Measurements from ENCODE around the gene PRRC2C. TPM values are rescaled to one million over a fixed set of nuclear protein-coding genes. Genes with fewer than 3 reads are reported as not detected.

Gene PRRC2C
- polyA plus RNA-seq, 1 of the 3 experiments (the other 2 are of a cell fraction) = 39.9 TPM

DNA sequence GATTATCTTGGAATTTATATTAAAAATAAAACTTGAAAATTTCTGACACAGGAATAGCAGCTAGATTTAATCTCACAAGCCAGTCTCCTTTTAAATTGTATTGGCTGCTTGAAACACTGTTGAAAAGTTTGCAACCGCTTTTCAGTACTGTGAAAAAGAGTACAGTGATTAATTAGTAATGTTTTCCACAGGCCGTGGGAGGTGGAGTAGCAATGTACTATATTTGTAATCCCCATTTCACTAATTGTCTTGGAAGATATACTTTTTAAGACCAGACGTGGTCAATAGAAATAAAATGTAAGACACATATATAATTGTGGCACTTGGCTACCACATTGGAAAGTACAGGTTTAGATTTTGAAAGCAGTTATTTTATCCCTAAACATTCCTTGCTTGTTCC lies 95.9 kb downstream of the PRRC2C start:
- no peak overlapping the region for H3K4me3 ChIP-seq (ENCODE audit: low read depth in 2 of 2, low read length in 1 of 2)
- TF ChIP-seq ELF1 (IDR thresholded peaks at IDR 0.05) (no peak), YY1 (IDR thresholded peaks at IDR 0.05; ENCODE audit: low read depth) (no peak), TEAD4 (IDR thresholded peaks at IDR 0.05; ENCODE audit: borderline replicate concordance, insufficient read depth) (no peak), SIN3A (IDR thresholded peaks at IDR 0.05; ENCODE audit: borderline replicate concordance, low read depth, low read length) (no peak), RCOR1 (IDR thresholded peaks at IDR 0.05; ENCODE audit: low read length) (no peak), MXI1 (IDR thresholded peaks at IDR 0.05; ENCODE audit: low read depth, low read length) (no peak), RAD21 (IDR thresholded peaks at IDR 0.05; ENCODE audit: low read length) (no peak), EZH2phosphoT487 (IDR thresholded peaks at IDR 0.05; ENCODE audit: borderline replicate concordance, low read depth) (no peak), FOXM1 (IDR thresholded peaks at IDR 0.05; ENCODE audit: low read depth) (no peak), NRF1 (IDR thresholded peaks at IDR 0.05; ENCODE audit: low read depth, low read length) (no peak), JUND (IDR thresholded peaks at IDR 0.05) (no peak)
- TF ChIP-seq, protein P1, sequence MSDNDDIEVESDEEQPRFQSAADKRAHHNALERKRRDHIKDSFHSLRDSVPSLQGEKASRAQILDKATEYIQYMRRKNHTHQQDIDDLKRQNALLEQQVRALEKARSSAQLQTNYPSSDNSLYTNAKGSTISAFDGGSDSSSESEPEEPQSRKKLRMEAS (IDR thresholded peaks at IDR 0.05; ENCODE audit: low read depth) = no peak
- TF ChIP-seq, protein P2, sequence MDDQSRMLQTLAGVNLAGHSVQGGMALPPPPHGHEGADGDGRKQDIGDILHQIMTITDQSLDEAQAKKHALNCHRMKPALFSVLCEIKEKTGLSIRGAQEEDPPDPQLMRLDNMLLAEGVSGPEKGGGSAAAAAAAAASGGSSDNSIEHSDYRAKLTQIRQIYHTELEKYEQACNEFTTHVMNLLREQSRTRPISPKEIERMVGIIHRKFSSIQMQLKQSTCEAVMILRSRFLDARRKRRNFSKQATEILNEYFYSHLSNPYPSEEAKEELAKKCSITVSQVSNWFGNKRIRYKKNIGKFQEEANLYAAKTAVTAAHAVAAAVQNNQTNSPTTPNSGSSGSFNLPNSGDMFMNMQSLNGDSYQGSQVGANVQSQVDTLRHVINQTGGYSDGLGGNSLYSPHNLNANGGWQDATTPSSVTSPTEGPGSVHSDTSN (IDR thresholded peaks at IDR 0.05) = no peak
- TF ChIP-seq, protein P3, sequence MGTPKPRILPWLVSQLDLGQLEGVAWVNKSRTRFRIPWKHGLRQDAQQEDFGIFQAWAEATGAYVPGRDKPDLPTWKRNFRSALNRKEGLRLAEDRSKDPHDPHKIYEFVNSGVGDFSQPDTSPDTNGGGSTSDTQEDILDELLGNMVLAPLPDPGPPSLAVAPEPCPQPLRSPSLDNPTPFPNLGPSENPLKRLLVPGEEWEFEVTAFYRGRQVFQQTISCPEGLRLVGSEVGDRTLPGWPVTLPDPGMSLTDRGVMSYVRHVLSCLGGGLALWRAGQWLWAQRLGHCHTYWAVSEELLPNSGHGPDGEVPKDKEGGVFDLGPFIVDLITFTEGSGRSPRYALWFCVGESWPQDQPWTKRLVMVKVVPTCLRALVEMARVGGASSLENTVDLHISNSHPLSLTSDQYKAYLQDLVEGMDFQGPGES (IDR thresholded peaks at IDR 0.05; ENCODE audit: low read depth, low read length) = no peak
- no peak overlapping the region for H3K4me2 ChIP-seq
- ChIA-PET POLR2A (no interaction called here), CTCF (interaction anchor here (0.8 kb wide), 1 partner anchor 73 kb away, joined by 3 read pairs; no protein-coding TSS in a partner anchor)
- H3K4me1 ChIP-seq (ENCODE audit: control insufficient read depth in 1 of 2, insufficient read depth in 2 of 2, low read depth in 1 of 2, low read length in 1 of 2) = no peaks in the 10 kb centered on the region
- no peaks in the 10 kb centered on the region for H3K9me2 ChIP-seq
- no peak overlapping the region for H3K27ac ChIP-seq (ENCODE audit: low read depth in 2 of 2, low read length in 1 of 2)
- 93% methylated on average over 3 of the region's 3 CpGs for WGBS (ENCODE audit: low lambda C conversion rate)
- no peaks in the 10 kb centered on the region for H3K9me3 ChIP-seq
- peaks cover 25% of the 10 kb centered on the region for H3K79me2 ChIP-seq (ENCODE audit: insufficient read depth)
- no peak for DNase-seq
- no peaks in the 10 kb centered on the region for H3K27me3 ChIP-seq (ENCODE audit: insufficient read depth)
- H3K36me3 ChIP-seq (replicated peaks in 1 of 2; ENCODE audit: control insufficient read depth in 1 of 2, insufficient read depth in 2 of 2, low read length in 1 of 2) = peaks cover 85 to 89% of the 10 kb centered on the region in 2 experiments
- H4K20me1 ChIP-seq (ENCODE audit: insufficient read depth) = no peaks in the 10 kb centered on the region
- H2AFZ ChIP-seq (ENCODE audit: low read depth) = no peak overlapping the region
- no peak overlapping the region for H3K9ac ChIP-seq
- H3F3A ChIP-seq (replicated peaks; ENCODE audit: insufficient read depth) = peaks cover 3% of the 10 kb centered on the region

DNA sequence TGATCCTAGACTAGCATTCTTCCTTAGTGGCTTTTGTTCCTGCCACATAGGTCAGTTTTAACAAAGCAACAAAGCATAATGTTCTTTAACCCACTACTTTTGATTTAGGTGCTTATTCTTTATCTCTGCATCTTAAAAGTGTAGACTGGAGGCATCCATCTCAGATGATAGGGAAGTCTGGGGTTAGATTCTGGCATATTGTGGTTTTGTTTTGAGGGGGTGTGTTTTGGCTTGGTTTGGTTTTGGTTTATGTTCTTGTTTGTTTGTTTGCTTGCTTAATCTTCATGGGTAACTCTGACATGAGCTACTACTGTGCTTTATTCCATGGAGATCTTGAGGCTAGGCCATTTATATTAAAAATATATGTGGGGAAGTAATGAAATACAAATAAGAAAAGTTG lies 96.4 kb downstream of the PRRC2C start:
- H3K9me2 ChIP-seq = no peaks in the 10 kb centered on the region
- H3K4me3 ChIP-seq (ENCODE audit: low read depth in 2 of 2, low read length in 1 of 2) = no peak overlapping the region
- no peaks in the 10 kb centered on the region for H3K4me1 ChIP-seq (ENCODE audit: control insufficient read depth in 1 of 2, insufficient read depth in 2 of 2, low read depth in 1 of 2, low read length in 1 of 2)
- H3K27me3 ChIP-seq (ENCODE audit: insufficient read depth) = no peaks in the 10 kb centered on the region
- H3K79me2 ChIP-seq (ENCODE audit: insufficient read depth) = peaks cover 22% of the 10 kb centered on the region
- H3K36me3 ChIP-seq (replicated peaks in 1 of 2; ENCODE audit: control insufficient read depth in 1 of 2, insufficient read depth in 2 of 2, low read length in 1 of 2) = peaks cover 79 to 87% of the 10 kb centered on the region in 2 experiments
- H3K27ac ChIP-seq (ENCODE audit: low read depth in 2 of 2, low read length in 1 of 2) = no peak overlapping the region
- no peak overlapping the region for H2AFZ ChIP-seq (ENCODE audit: low read depth)
- H3K4me2 ChIP-seq = no peak overlapping the region
- no peak for TF ChIP-seq TEAD4 (IDR thresholded peaks at IDR 0.05; ENCODE audit: borderline replicate concordance, insufficient read depth)
- TF ChIP-seq FOSL2 (IDR thresholded peaks at IDR 0.05; ENCODE audit: borderline replicate concordance, low read depth) = no peak
- TF ChIP-seq, protein P4, sequence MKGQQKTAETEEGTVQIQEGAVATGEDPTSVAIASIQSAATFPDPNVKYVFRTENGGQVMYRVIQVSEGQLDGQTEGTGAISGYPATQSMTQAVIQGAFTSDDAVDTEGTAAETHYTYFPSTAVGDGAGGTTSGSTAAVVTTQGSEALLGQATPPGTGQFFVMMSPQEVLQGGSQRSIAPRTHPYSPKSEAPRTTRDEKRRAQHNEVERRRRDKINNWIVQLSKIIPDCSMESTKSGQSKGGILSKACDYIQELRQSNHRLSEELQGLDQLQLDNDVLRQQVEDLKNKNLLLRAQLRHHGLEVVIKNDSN (IDR thresholded peaks at IDR 0.05; ENCODE audit: borderline replicate concordance, low read depth) = no peak
- H3K9me3 ChIP-seq = no peaks in the 10 kb centered on the region
- no peak for DNase-seq
- H3K9ac ChIP-seq = no peak overlapping the region
- H4K20me1 ChIP-seq (ENCODE audit: insufficient read depth) = no peaks in the 10 kb centered on the region
- peaks cover 3% of the 10 kb centered on the region for H3F3A ChIP-seq (replicated peaks; ENCODE audit: insufficient read depth)
- CTCF ChIA-PET = interaction anchor here (0.7 kb wide), 1 partner anchor 216 kb away, joined by 3 read pairs; no protein-coding TSS in a partner anchor
- POLR2A ChIA-PET = no interaction called here

All from SK-N-SH (cell line).